Measurements from ENCODE around the gene AMZ2. TPM values are rescaled to one million over a fixed set of nuclear protein-coding genes. Genes with fewer than 3 reads are reported as not detected.

AMZ2 gene
- total RNA-seq, 1 donor: 80.3 TPM

DNA sequence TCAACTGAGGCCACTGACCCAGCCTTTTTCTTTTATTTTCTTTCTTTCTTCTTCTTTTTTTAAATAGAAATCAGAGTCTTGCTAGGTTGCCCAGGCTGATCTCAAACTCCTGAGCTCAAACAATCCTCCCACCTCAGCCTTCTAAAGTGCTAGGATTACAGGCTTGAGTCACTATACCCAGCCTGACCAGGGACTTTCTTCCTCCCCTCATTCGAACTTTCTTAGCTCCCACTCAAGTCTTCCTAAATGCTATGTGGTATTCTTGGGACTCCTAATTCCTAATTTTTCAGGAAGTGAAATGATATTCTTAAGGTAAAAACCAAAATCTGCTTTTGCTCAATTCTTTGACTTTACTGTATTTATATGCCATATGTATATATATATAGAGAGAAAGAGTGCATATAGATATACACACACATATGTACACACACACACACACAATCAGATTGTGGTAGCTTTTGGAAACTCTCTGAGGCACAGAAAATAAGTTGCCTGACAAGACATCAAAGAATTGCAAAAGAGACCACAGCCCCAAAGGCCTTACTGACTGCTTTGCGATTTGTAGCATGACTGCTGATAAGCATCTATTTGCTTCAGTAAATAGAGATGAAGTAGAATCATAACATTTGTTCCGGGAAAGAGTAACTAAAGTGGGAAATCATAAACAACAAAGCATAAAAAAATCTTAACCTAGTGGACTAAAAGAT, 9.5 kb upstream of the AMZ2 start:
- H4K20me1 ChIP-seq (ENCODE audit: insufficient read depth, low read length): no peaks in the 10 kb centered on the region
- DNase-seq (ENCODE audit: insufficient read length, low spot score, missing footprints): no peak
- H3K27me3 ChIP-seq (ENCODE audit: insufficient read depth, low read length): no peaks in the 10 kb centered on the region
- no peaks in the 10 kb centered on the region for H3K9me3 ChIP-seq (ENCODE audit: low read depth, low read length)
- H3K79me2 ChIP-seq (ENCODE audit: insufficient read depth, low read length): no peaks in the 10 kb centered on the region
- H3K4me2 ChIP-seq (ENCODE audit: insufficient read depth, low read length): no peak overlapping the region
- no peak overlapping the region for H2AFZ ChIP-seq (ENCODE audit: low read length)
- no peak overlapping the region for H3K27ac ChIP-seq (ENCODE audit: low read depth, low read length)
- TF ChIP-seq, protein P1, sequence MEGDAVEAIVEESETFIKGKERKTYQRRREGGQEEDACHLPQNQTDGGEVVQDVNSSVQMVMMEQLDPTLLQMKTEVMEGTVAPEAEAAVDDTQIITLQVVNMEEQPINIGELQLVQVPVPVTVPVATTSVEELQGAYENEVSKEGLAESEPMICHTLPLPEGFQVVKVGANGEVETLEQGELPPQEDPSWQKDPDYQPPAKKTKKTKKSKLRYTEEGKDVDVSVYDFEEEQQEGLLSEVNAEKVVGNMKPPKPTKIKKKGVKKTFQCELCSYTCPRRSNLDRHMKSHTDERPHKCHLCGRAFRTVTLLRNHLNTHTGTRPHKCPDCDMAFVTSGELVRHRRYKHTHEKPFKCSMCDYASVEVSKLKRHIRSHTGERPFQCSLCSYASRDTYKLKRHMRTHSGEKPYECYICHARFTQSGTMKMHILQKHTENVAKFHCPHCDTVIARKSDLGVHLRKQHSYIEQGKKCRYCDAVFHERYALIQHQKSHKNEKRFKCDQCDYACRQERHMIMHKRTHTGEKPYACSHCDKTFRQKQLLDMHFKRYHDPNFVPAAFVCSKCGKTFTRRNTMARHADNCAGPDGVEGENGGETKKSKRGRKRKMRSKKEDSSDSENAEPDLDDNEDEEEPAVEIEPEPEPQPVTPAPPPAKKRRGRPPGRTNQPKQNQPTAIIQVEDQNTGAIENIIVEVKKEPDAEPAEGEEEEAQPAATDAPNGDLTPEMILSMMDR (IDR thresholded peaks at IDR 0.05; ENCODE audit: extremely low read depth, low read depth, low read length): no peak
- H3K36me3 ChIP-seq (ENCODE audit: insufficient read depth, low read length): no peaks in the 10 kb centered on the region
- no peak overlapping the region for H3K4me3 ChIP-seq (ENCODE audit: insufficient read depth, low read length)
- H3K4me1 ChIP-seq (ENCODE audit: insufficient read depth, low read length): peaks cover 8% of the 10 kb centered on the region

DNA sequence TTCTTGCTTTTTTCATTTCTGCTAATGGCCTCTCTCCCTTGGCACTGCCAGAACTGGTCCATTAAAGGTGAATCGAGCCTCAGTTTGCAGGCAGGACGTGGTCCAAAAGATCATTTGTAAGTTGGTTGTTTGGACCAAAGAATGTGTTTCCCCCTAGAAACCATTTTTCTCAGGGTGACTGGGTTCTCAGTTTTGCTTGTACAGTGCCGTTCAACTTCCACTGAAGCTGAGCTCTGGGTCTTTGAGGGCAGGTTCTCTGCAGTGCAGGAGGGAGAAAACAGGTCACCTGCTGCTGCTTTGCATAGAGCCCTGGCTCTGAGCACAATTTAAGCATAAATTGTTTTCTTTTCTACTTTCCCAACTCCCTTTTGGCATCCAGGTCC, 9.0 kb upstream of the AMZ2 start:
- no peak overlapping the region for H2AFZ ChIP-seq (ENCODE audit: low read length)

DNA sequence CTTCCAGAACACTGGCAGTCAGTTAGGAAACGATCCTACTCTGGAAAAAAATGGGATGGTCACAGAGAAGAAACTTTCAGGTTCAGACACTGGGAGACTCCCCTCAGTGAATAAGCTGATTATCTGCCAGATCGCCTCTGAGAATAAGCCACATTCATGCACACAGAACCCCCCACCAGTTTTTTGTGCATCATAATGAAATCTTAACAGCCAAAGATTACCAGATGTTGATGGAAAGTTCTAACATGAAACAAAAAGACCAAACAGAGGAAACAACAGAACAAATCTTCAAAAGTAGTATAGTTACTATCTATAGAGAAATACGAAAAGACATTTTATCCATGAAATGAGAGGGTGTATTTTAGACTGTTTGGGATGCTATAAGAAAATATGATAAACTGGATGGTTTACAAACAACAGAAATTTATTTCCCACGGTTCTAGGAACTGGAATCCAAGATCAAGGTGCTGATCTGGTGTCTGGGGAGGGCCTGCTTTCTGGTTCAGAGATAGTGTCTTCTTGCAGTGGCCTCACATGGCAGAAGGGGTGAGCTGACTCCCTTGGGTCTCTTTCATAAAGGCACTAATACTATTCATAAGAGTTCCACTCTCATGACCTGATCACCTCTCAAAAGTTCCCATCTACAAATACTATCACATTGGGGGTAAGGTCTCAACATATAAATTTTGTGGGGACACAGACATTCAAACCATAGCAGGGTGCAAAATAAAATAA, 8.0 kb upstream of the AMZ2 start:
- Histone ChIP-seq H3K4me1 (ENCODE audit: insufficient read depth, low read length) (peaks cover 8% of the 10 kb centered on the region), H3K79me2 (ENCODE audit: insufficient read depth, low read length) (no peaks in the 10 kb centered on the region)
- TF ChIP-seq, protein P1 (IDR thresholded peaks at IDR 0.05; ENCODE audit: extremely low read depth, low read depth, low read length): no peak

More for the DNA sequence above, 9.0 kb upstream of the AMZ2 start:
- no peak overlapping the region for H3K4me2 ChIP-seq (ENCODE audit: insufficient read depth, low read length)
- no peaks in the 10 kb centered on the region for H3K27me3 ChIP-seq (ENCODE audit: insufficient read depth, low read length)
- H3K9me3 ChIP-seq (ENCODE audit: low read depth, low read length): no peaks in the 10 kb centered on the region
- H3K4me1 ChIP-seq (ENCODE audit: insufficient read depth, low read length): peaks cover 8% of the 10 kb centered on the region
- TF ChIP-seq, protein P1 (IDR thresholded peaks at IDR 0.05; ENCODE audit: extremely low read depth, low read depth, low read length): no peak
- no peaks in the 10 kb centered on the region for H3K36me3 ChIP-seq (ENCODE audit: insufficient read depth, low read length)
- DNase-seq (ENCODE audit: insufficient read length, low spot score, missing footprints): no peak
- H3K4me3 ChIP-seq (ENCODE audit: insufficient read depth, low read length): no peak overlapping the region
- H4K20me1 ChIP-seq (ENCODE audit: insufficient read depth, low read length): no peaks in the 10 kb centered on the region
- no peaks in the 10 kb centered on the region for H3K79me2 ChIP-seq (ENCODE audit: insufficient read depth, low read length)
- no peak overlapping the region for H3K27ac ChIP-seq (ENCODE audit: low read depth, low read length)

More for the DNA sequence above, 8.0 kb upstream of the AMZ2 start:
- Histone ChIP-seq H3K36me3 (ENCODE audit: insufficient read depth, low read length) (no peaks in the 10 kb centered on the region), H4K20me1 (ENCODE audit: insufficient read depth, low read length) (no peaks in the 10 kb centered on the region), H3K9me3 (ENCODE audit: low read depth, low read length) (no peaks in the 10 kb centered on the region), H3K4me3 (ENCODE audit: insufficient read depth, low read length) (no peak overlapping the region), H2AFZ (ENCODE audit: low read length) (no peak overlapping the region), H3K27me3 (ENCODE audit: insufficient read depth, low read length) (no peaks in the 10 kb centered on the region), H3K4me2 (ENCODE audit: insufficient read depth, low read length) (no peak overlapping the region), H3K27ac (ENCODE audit: low read depth, low read length) (no peak overlapping the region)
- no peak for DNase-seq (ENCODE audit: insufficient read length, low spot score, missing footprints)

Data from osteoblast (primary cell).